ENCODE data around the gene METTL13. TPM values are rescaled to one million over a fixed set of nuclear protein-coding genes. Genes with fewer than 3 reads are reported as not detected.

METTL13 gene
- total RNA-seq, 1 donor from 2014 or later = 19.5 TPM

DNA sequence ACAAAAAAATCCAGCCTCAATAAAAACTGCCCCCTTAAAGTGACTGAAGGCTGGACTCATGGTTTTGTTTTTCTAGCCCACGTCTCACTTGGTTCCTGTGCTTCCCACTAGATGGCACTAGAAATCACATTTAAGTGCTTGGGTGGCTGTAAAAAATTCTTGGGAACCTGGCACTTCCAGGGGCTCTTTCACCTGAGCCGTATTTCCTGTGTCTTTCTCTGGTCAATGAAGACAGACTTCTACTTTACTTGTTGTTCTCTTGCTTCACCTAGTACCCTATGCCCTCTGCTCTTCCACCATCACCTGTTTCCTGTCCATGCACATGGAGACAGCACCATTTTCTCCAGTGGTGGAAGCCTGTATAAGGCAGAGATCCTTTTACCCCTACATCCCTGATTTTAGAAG lies 20.0 kb downstream of the METTL13 start:
- H4K20me1 ChIP-seq (ENCODE audit: low read depth) = no peaks in the 10 kb centered on the region
- H3K27me3 Mint-ChIP-seq (ENCODE audit: insufficient read depth, low read depth) = peaks cover 4% of the 10 kb centered on the region
- no peak overlapping the region for H3K9ac ChIP-seq
- H3K4me1 ChIP-seq = no peaks in the 10 kb centered on the region
- peaks cover 10% of the 10 kb centered on the region for H3K36me3 Mint-ChIP-seq
- H3K4me1 Mint-ChIP-seq = peaks cover 18% of the 10 kb centered on the region
- H3K4me2 ChIP-seq = no peak overlapping the region
- no peak for TF ChIP-seq EZH2 (IDR thresholded peaks at IDR 0.05)
- TF ChIP-seq, protein P1, sequence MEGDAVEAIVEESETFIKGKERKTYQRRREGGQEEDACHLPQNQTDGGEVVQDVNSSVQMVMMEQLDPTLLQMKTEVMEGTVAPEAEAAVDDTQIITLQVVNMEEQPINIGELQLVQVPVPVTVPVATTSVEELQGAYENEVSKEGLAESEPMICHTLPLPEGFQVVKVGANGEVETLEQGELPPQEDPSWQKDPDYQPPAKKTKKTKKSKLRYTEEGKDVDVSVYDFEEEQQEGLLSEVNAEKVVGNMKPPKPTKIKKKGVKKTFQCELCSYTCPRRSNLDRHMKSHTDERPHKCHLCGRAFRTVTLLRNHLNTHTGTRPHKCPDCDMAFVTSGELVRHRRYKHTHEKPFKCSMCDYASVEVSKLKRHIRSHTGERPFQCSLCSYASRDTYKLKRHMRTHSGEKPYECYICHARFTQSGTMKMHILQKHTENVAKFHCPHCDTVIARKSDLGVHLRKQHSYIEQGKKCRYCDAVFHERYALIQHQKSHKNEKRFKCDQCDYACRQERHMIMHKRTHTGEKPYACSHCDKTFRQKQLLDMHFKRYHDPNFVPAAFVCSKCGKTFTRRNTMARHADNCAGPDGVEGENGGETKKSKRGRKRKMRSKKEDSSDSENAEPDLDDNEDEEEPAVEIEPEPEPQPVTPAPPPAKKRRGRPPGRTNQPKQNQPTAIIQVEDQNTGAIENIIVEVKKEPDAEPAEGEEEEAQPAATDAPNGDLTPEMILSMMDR (IDR thresholded peaks at IDR 0.05) = peak; percentile 81
- no peak for TF ChIP-seq EZH2phosphoT487 (IDR thresholded peaks at IDR 0.05)
- H3K27me3 ChIP-seq = no peaks in the 10 kb centered on the region
- no peak overlapping the region for H3K4me3 Mint-ChIP-seq
- H3K9me3 ChIP-seq (ENCODE audit: low read depth) = no peaks in the 10 kb centered on the region
- H3K4me3 ChIP-seq = no peak overlapping the region
- H3K27ac Mint-ChIP-seq = peak overlapping the region; percentile 29
- H3K27ac ChIP-seq = no peak overlapping the region
- H3K9me3 Mint-ChIP-seq = no peaks in the 10 kb centered on the region
- no peaks in the 10 kb centered on the region for H3K79me2 ChIP-seq (ENCODE audit: low read depth)
- no peaks in the 10 kb centered on the region for H3K36me3 ChIP-seq
- DNase-seq (ENCODE audit: low spot score) = peak; percentile 73
- no peaks in the 10 kb centered on the region for H3F3A ChIP-seq (ENCODE audit: low read depth)
- no peak overlapping the region for H2AFZ ChIP-seq (replicated peaks)

DNA sequence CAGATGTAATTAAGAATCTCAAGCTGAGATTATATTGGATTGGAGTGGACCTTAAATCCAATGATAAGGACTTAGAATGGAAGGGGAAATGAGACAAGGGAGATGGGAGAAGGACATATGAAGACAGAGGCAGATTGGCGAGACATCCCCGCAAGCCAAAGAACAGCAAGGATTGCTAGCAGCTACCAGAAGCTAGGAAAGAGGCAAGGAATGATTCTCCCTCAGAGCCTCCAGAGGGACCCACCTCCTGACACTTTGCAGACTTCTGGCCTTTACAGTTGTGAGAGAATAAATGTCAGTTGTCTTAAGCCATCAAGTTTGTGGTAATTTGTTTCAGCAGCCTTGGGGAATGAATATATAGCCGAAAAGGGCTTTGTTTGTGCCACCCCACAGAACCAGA lies 20.7 kb downstream of the METTL13 start:
- TF ChIP-seq, protein P1 (IDR thresholded peaks at IDR 0.05) = peak; percentile 11
- no peak for TF ChIP-seq EZH2phosphoT487 (IDR thresholded peaks at IDR 0.05)
- no peak overlapping the region for H3K9ac ChIP-seq
- no peak overlapping the region for H3K27ac ChIP-seq
- no peak overlapping the region for H3K4me3 ChIP-seq
- H3K27ac Mint-ChIP-seq = no peak overlapping the region
- no peaks in the 10 kb centered on the region for H3K9me3 ChIP-seq (ENCODE audit: low read depth)
- H2AFZ ChIP-seq (replicated peaks) = no peak overlapping the region
- H3K79me2 ChIP-seq (ENCODE audit: low read depth) = no peaks in the 10 kb centered on the region
- no peak overlapping the region for H3K4me3 Mint-ChIP-seq
- H3K36me3 ChIP-seq = no peaks in the 10 kb centered on the region
- no peaks in the 10 kb centered on the region for H3K4me1 ChIP-seq
- H3K9me3 Mint-ChIP-seq = no peaks in the 10 kb centered on the region
- DNase-seq (ENCODE audit: low spot score) = no peak
- peaks cover 7% of the 10 kb centered on the region for H3K36me3 Mint-ChIP-seq
- H3K4me2 ChIP-seq = no peak overlapping the region
- peaks cover 18% of the 10 kb centered on the region for H3K4me1 Mint-ChIP-seq
- H3K27me3 Mint-ChIP-seq (ENCODE audit: insufficient read depth, low read depth) = peaks cover 4% of the 10 kb centered on the region
- H3K27me3 ChIP-seq = no peaks in the 10 kb centered on the region
- no peaks in the 10 kb centered on the region for H3F3A ChIP-seq (ENCODE audit: low read depth)
- H4K20me1 ChIP-seq (ENCODE audit: low read depth) = no peaks in the 10 kb centered on the region

- H3K4me2 ChIP-seq = no peak overlapping the region
- H3K79me2 ChIP-seq (ENCODE audit: low read depth) = no peaks in the 10 kb centered on the region
- H3K27ac ChIP-seq = no peak overlapping the region
- no peak for DNase-seq (ENCODE audit: low spot score)
- Mint-ChIP-seq H3K4me1 (peaks cover 24% of the 10 kb centered on the region), H3K9me3 (no peaks in the 10 kb centered on the region), H3K27ac (no peak overlapping the region), H3K27me3 (ENCODE audit: insufficient read depth, low read depth) (peaks cover 4% of the 10 kb centered on the region), H3K36me3 (peaks cover 3% of the 10 kb centered on the region), H3K4me3 (no peak overlapping the region)
- H3F3A ChIP-seq (ENCODE audit: low read depth) = no peaks in the 10 kb centered on the region
- no peaks in the 10 kb centered on the region for H3K27me3 ChIP-seq
- H3K4me1 ChIP-seq = peaks cover 2% of the 10 kb centered on the region
- no peaks in the 10 kb centered on the region for H3K36me3 ChIP-seq
- H4K20me1 ChIP-seq (ENCODE audit: low read depth) = no peaks in the 10 kb centered on the region
- no peak overlapping the region for H3K9ac ChIP-seq
- H3K9me3 ChIP-seq (ENCODE audit: low read depth) = no peaks in the 10 kb centered on the region
- H2AFZ ChIP-seq (replicated peaks) = no peak overlapping the region
- TF ChIP-seq, protein P1 (IDR thresholded peaks at IDR 0.05) = no peak
- TF ChIP-seq EZH2phosphoT487 (IDR thresholded peaks at IDR 0.05) = no peak
- H3K4me3 ChIP-seq = no peak overlapping the region
Measured at GRCh38 chr1:171803045-171803444, 21.6 kb downstream of the METTL13 start.

Measured in neural progenitor cell (in vitro differentiated cells).